ENCODE data around the gene FDX2. TPM values are rescaled to one million over a fixed set of nuclear protein-coding genes. Genes with fewer than 3 reads are reported as not detected.
A peak's percentile ranks its signal among the peaks of the same experiment; 100 is the strongest.

FDX2 gene
- total and polyA plus RNA-seq, 2 of the 8 experiments (the other 6 are each of a cell fraction or from before 2014, with no cell fraction given), result 27.0 to 64.4 TPM

GRCh38 chr19:10333758-10334587 is 18.2 kb upstream of the FDX2 start:
- ChIA-PET CTCF (ENCODE audit: partially characterized antibody) (interaction anchor here (0.8 to 4.9 kb wide), 18 partner anchors 10 to 82 kb away, joined by 3 to 21 read pairs (median 4); partner anchors contain the start of genes CDC37, ICAM1 and ICAM5), POLR2A (ENCODE audit: partially characterized antibody) (interaction anchor here (0.6 to 6.8 kb wide), 23 partner anchors 11 to 325 kb away, joined by 3 to 104 read pairs (median 4); partner anchors contain the start of genes CDC37, DNMT1, FDX2 and ICAM1)
- peak overlapping the region; percentile 78 for H4K8ac ChIP-seq (ENCODE audit: extremely low read depth, insufficient read depth, low read length)
- H3K9me3 ChIP-seq (ENCODE audit: insufficient read depth in 2 of 2, low read depth in 1 of 2, low read length in 1 of 2), result no peaks in the 10 kb centered on the region
- H4K5ac ChIP-seq (ENCODE audit: insufficient read length, low read depth, low read length), result peak overlapping the region; percentile 29
- no peak overlapping the region; the same call in 1 of the 2 replicates for H2AK5ac ChIP-seq (ENCODE audit: low read depth, low read length)
- H2BK20ac ChIP-seq (ENCODE audit: low read length), result no peak overlapping the region
- H3K4me1 ChIP-seq (replicated peaks in 1 of 4; ENCODE audit: control insufficient read depth in 3 of 4, insufficient read depth in 4 of 4, low read length in 3 of 4), result peaks cover 0 to 19% (median 7%) of the 10 kb centered on the region in 4 experiments; a peak in 6 of 7 replicates
- H2BK15ac ChIP-seq (ENCODE audit: low read length), result peak overlapping the region; percentile 88; the same call in 1 of the 2 replicates
- H3K18ac ChIP-seq (ENCODE audit: extremely low read depth, low read length), result no peak overlapping the region
- peaks cover 5 to 24% of the 10 kb centered on the region in 2 experiments for H3K79me2 ChIP-seq (ENCODE audit: control insufficient read depth in 1 of 2, insufficient read depth in 2 of 2, low read length in 2 of 2)
- peak overlapping the region; percentile 91 to 93 for H3K4me2 ChIP-seq (ENCODE audit: insufficient read depth in 1 of 2, low read depth in 2 of 2, low read length in 2 of 2)
- H3K56ac ChIP-seq (replicated peaks; ENCODE audit: insufficient read length, low read depth, low read length), result no peak overlapping the region
- peak overlapping the region; percentile 61; the same call in 1 of the 2 replicates for H2BK5ac ChIP-seq (ENCODE audit: low read depth, low read length)
- 10% methylated on average over 39 of the region's 44 CpGs; no CpG with 5 or more reads in 1 of the 2 experiments for WGBS, 2 experiments (ENCODE audit: extremely low coverage in 1 of 2, insufficient coverage in 1 of 2, insufficient read length in 1 of 2, insufficient replicate concordance in 2 of 2, low coverage in 1 of 2, low lambda C conversion rate in 2 of 2, missing lambda C conversion rate in 1 of 2)
- peaks cover 13% of the 10 kb centered on the region for H3K23me2 ChIP-seq (ENCODE audit: low read depth, low read length)
- DNase-seq (ENCODE audit: low read depth in 1 of 2, low spot score in 2 of 2), result peak in 1 of 2 experiments; percentile 63
- H3K23ac ChIP-seq (ENCODE audit: insufficient read length), result no peak overlapping the region
- H4K91ac ChIP-seq (replicated peaks; ENCODE audit: insufficient read length, low read length), result peak overlapping the region; percentile 70
- peak; percentile 43; the same call in 1 of the 2 replicates for TF ChIP-seq CREB1 (IDR thresholded peaks at IDR 0.05)
- no peak for TF ChIP-seq RXRA (IDR thresholded peaks at IDR 0.05; ENCODE audit: insufficient read depth, low read depth, low read length)
- no peak for TF ChIP-seq ATF3 (IDR thresholded peaks at IDR 0.05; ENCODE audit: insufficient read depth, low read depth, low read length)
- 0 out of 2 replicates have a peak, but pooled peaks have one; percentile 14 for TF ChIP-seq BACH1 (IDR thresholded peaks at IDR 0.05; ENCODE audit: low read length)
- peaks cover 6 to 12% of the 10 kb centered on the region in 2 experiments for H4K20me1 ChIP-seq (replicated peaks in 1 of 2; ENCODE audit: control insufficient read depth in 1 of 2, insufficient read depth in 2 of 2, low read length in 2 of 2)
- H3K27ac ChIP-seq (ENCODE audit: low read depth, low read length), result no peak overlapping the region
- H3K27me3 ChIP-seq (replicated peaks in 1 of 4; ENCODE audit: control insufficient read depth in 3 of 4, extremely low read depth in 1 of 4, insufficient read depth in 3 of 4, low read length in 3 of 4), result peaks cover 0 to 3% (median 0%) of the 10 kb centered on the region in 4 experiments; a peak in 2 of 7 replicates
- no peak overlapping the region for H2BK120ac ChIP-seq (replicated peaks; ENCODE audit: low read depth, low read length)
- peak overlapping the region; percentile 43; the same call in 1 of the 2 replicates for H2AFZ ChIP-seq (ENCODE audit: low read length)
- H3K4ac ChIP-seq (replicated peaks; ENCODE audit: insufficient read length, low read depth, low read length), result no peak overlapping the region
- peak overlapping the region in 2 of 4 experiments; percentile 10 to 34; a peak in 4 of 7 replicates for H3K9ac ChIP-seq (replicated peaks in 1 of 4; ENCODE audit: extremely low read depth in 1 of 4, low read depth in 3 of 4, low read length in 3 of 4)
- peaks cover 10 to 13% (median 11%) of the 10 kb centered on the region in 4 experiments; a peak in 7 of 8 replicates for H3K36me3 ChIP-seq (ENCODE audit: control insufficient read depth in 2 of 4, insufficient read depth in 4 of 4, low read length in 3 of 4)
- peaks cover 5% of the 10 kb centered on the region for H3K79me1 ChIP-seq (ENCODE audit: low read depth, low read length)
- no peak overlapping the region for H2BK12ac ChIP-seq (ENCODE audit: low read depth, low read length)
- peak overlapping the region; percentile 75 to 96 (median 90) for H3K4me3 ChIP-seq (ENCODE audit: extremely low read depth in 1 of 4, insufficient read depth in 2 of 4, low read depth in 3 of 4, low read length in 4 of 4)
- FAIRE-seq, result no peak
- H3K14ac ChIP-seq (ENCODE audit: insufficient read length), result no peak overlapping the region
